Esophagus squamous epithelium (tissue), 4 donors: ENCODE measurements around the gene NAP1L4.

Source experiments
- CTCF ChIP-seq, 6 experiments: fragments of 450-650 bp in 4 of 6; fragments of 200-600 bp in 2 of 6; sonication (generic) in 2 of 6; IDR thresholded peaks; one replicate each; pipeline ENCODE4 v1.5.1; 2016 to 2019; ENCODE audit warnings: antibody characterized with exemption in 6 of 6, mild to moderate bottlenecking in 4 of 6, moderate library complexity in 4 of 6
- POLR2A ChIP-seq, 4 donors: fragments of 450-650 bp; IDR thresholded peaks; one replicate each; pipeline ENCODE4 v1.6.1; 2017; ENCODE audit warnings: antibody characterized with exemption in 4 of 4, mild to moderate bottlenecking in 4 of 4, moderate library complexity in 3 of 4

GRCh38 chr11:2951231-2952110 is 40.7 kb downstream of the NAP1L4 start:
- TF ChIP-seq CTCF (IDR thresholded peaks at IDR 0.05) (no peak), POLR2A (IDR thresholded peaks at IDR 0.05) (no peak)
